HepG2 (cell line): Measurements from ENCODE around the gene KCTD19. TPM values are rescaled to one million over a fixed set of nuclear protein-coding genes. Genes with fewer than 3 reads are reported as not detected.
A peak's percentile ranks its signal among the peaks of the same experiment; 100 is the strongest.

ENCODE experiments used
- ATAC-seq: fragments of 200-7000 bp; cut with Tn5 transposase; 3 replicates; pipeline ENCODE4 v1.9.1; 2020; ENCODE audit warnings: mild to moderate bottlenecking, moderate library complexity
- BruUV-seq: library from RNA; stranded (reverse); fragments of 400-500 nt; replicated peaks from 2 replicates; lab custom pipeline; 2021; lab: Mats Ljungman, UMichigan
- CTCF ChIA-PET: fragments of 300-600 bp; formaldehyde crosslinking; extraction: SDS; loops from one replicate; lab custom pipeline; 2021; ENCODE audit warnings: low total read pairs, inconsistent platforms, low intra/inter-chr PET ratio; lab: Yijun Ruan, JAX
- POLR2A ChIA-PET: fragments of 350-600 bp; sonication (Branson Sonifier 250); formaldehyde crosslinking; loops from one replicate; lab custom pipeline; 2020; ENCODE audit warnings: antibody characterized with exemption, inconsistent platforms; lab: Yijun Ruan, JAX
- DNase-seq: peaks from one replicate; pipeline ENCODE4 v3.0.0-alpha.2; 2015; ENCODE audit warnings: low spot score
- FAIRE-seq: peaks from 3 replicates; lab custom pipeline; 2011; peaks lifted over from hg19 to GRCh38; lab: Jason Lieb, UNC
- H2AFZ ChIP-seq: one replicate; pipeline ENCODE4 v1.6.1; 2011; ENCODE audit warnings: low read length, inconsistent platforms
- H3K27ac ChIP-seq: fragments of 300-600 bp; 3 replicates; pipeline ENCODE4 v1.8.0; 2011; ENCODE audit warnings: mixed run types, mild to moderate bottlenecking, mixed read lengths, low read length, inconsistent platforms; ENCODE audit not compliant: insufficient read depth; ENCODE audit errors: extremely low read length
- H3K27me3 ChIP-seq, 2 experiments: fragments of 200-600 bp in 1 of 2; 2 replicates in 1 of 2; 3 replicates in 1 of 2; pipeline versions ENCODE4 v1.6.0 to v1.8.0; 2011; ENCODE audit warnings: low read length in 2 of 2, mild to moderate bottlenecking in 2 of 2, moderate library complexity in 2 of 2, inconsistent platforms in 1 of 2; ENCODE audit not compliant: insufficient read depth in 2 of 2, control insufficient read depth in 1 of 2
- H3K36me3 ChIP-seq, 2 experiments: fragments of 200-600 bp in 1 of 2; replicated peaks in 1 of 2; 2 replicates in 1 of 2; 3 replicates in 1 of 2; pipeline versions ENCODE4 v1.5.1 to v1.8.0; 2011; ENCODE audit warnings: low read length in 2 of 2, inconsistent platforms in 1 of 2; ENCODE audit not compliant: insufficient read depth in 2 of 2, control insufficient read depth in 1 of 2
- H3K4me1 ChIP-seq: 2 replicates; pipeline ENCODE4 v1.5.1; 2012; ENCODE audit warnings: low read length, inconsistent platforms; ENCODE audit not compliant: insufficient read depth
- H3K4me2 ChIP-seq: 2 replicates; pipeline ENCODE4 v1.6.0; 2011; ENCODE audit warnings: low read depth, low read length, inconsistent platforms
- H3K4me3 ChIP-seq, 3 experiments: fragments of 200-600 bp in 1 of 3; sonication (generic), shearing (Covaris generic) in 1 of 3; replicated peaks in 1 of 3; 2 replicates each; pipeline ENCODE4 v1.5.1; 2011 to 2016; ENCODE audit warnings: low read length in 3 of 3, inconsistent platforms in 2 of 3, low read depth in 2 of 3, mild to moderate bottlenecking in 2 of 3, control low read depth in 1 of 3, mixed read lengths in 1 of 3; ENCODE audit not compliant: insufficient read depth in 1 of 3
- H3K79me2 ChIP-seq: one replicate; pipeline ENCODE4 v1.6.1; 2011; ENCODE audit warnings: low read length, inconsistent platforms; ENCODE audit not compliant: insufficient read depth
- H3K9ac ChIP-seq: 2 replicates; pipeline ENCODE4 v1.6.0; 2011; ENCODE audit warnings: mild to moderate bottlenecking, low read depth, low read length, inconsistent platforms; ENCODE audit not compliant: insufficient read depth
- H3K9me3 ChIP-seq: 2 replicates; pipeline ENCODE4 v1.5.1; 2012; ENCODE audit warnings: mild to moderate bottlenecking, low read length
- H4K20me1 ChIP-seq: 2 replicates; pipeline ENCODE4 v1.6.0; 2011; ENCODE audit warnings: inconsistent platforms, mild to moderate bottlenecking, low read length, moderate library complexity; ENCODE audit not compliant: insufficient read depth
- CEBPB ChIP-seq: IDR thresholded peaks from 2 replicates; pipeline ENCODE4 v1.6.1; 2011; ENCODE audit warnings: low read depth, low read length, improper control_type of control experiment, borderline replicate concordance
- CENPX ChIP-seq: sonication (generic); formaldehyde crosslinking; IDR thresholded peaks from 2 replicates; pipeline ENCODE4 v1.9.0; 2021; ENCODE audit warnings: mild to moderate bottlenecking, missing genetic modification reagents, moderate library complexity
- KLF16 ChIP-seq, 2 experiments: sonication (generic) in 1 of 2; formaldehyde crosslinking in 1 of 2; IDR thresholded peaks; 2 replicates each; pipeline versions ENCODE4 v1.6.1 to v1.8.0; 2016 to 2023; ENCODE audit warnings: missing genetic modification reagents in 2 of 2, missing compliant biosample characterization in 1 of 2
- KMT2B ChIP-seq: IDR thresholded peaks from 2 replicates; pipeline ENCODE4 v1.6.1; 2016; ENCODE audit warnings: missing genetic modification reagents, missing compliant biosample characterization
- NFATC3 ChIP-seq: sonication (generic); formaldehyde crosslinking; IDR thresholded peaks from 2 replicates; pipeline ENCODE4 v1.5.1; 2020; ENCODE audit warnings: mild to moderate bottlenecking, missing genetic modification reagents
- NR2F2 ChIP-seq: IDR thresholded peaks from 2 replicates; pipeline ENCODE4 v1.6.1; 2012; ENCODE audit warnings: low read depth, inconsistent platforms, borderline replicate concordance
- NR2F6 ChIP-seq, 2 experiments: IDR thresholded peaks; 2 replicates each; pipeline ENCODE4 v1.6.1; 2016; ENCODE audit warnings: antibody characterized with exemption in 1 of 2, mild to moderate bottlenecking in 1 of 2
- REL ChIP-seq: sonication (generic); formaldehyde crosslinking; conservative IDR thresholded peaks from 2 replicates; pipeline ENCODE4 v1.8.0; 2022; ENCODE audit warnings: mild to moderate bottlenecking, missing genetic modification reagents, moderate library complexity
- RFX1 ChIP-seq: fragments of 450-650 bp; IDR thresholded peaks from 2 replicates; pipeline ENCODE4 v1.6.1; 2017
- SOX5 ChIP-seq: IDR thresholded peaks from 2 replicates; pipeline ENCODE4 v1.6.1; 2016; ENCODE audit warnings: borderline replicate concordance
- SRF ChIP-seq: IDR thresholded peaks from 2 replicates; pipeline ENCODE4 v1.6.1; 2011; ENCODE audit warnings: mild to moderate bottlenecking, low read depth, low read length, moderate library complexity
- ZNF124 ChIP-seq: sonication (generic); formaldehyde crosslinking; IDR thresholded peaks from 2 replicates; pipeline ENCODE4 v1.4.0; 2020; ENCODE audit warnings: missing genetic modification reagents
- ZNF253 ChIP-seq: sonication (generic); formaldehyde crosslinking; IDR thresholded peaks from 2 replicates; pipeline ENCODE4 v1.8.0; 2022; ENCODE audit warnings: mild to moderate bottlenecking, missing genetic modification reagents, borderline replicate concordance
- ZNF256 ChIP-seq: sonication (generic); formaldehyde crosslinking; conservative IDR thresholded peaks from 2 replicates; pipeline ENCODE4 v1.4.0; 2020; ENCODE audit warnings: missing genetic modification reagents
- ZNF350 ChIP-seq: sonication (generic); formaldehyde crosslinking; IDR thresholded peaks from 2 replicates; pipeline ENCODE4 v1.4.0; 2020; ENCODE audit warnings: mild to moderate bottlenecking, low read depth, missing genetic modification reagents, borderline replicate concordance
- ZNF354B ChIP-seq: sonication (generic); formaldehyde crosslinking; IDR thresholded peaks from 2 replicates; pipeline ENCODE4 v1.8.0; 2022; ENCODE audit warnings: mild to moderate bottlenecking, missing genetic modification reagents
- ZNF879 ChIP-seq: sonication (generic); formaldehyde crosslinking; IDR thresholded peaks from 2 replicates; pipeline ENCODE4 v1.8.1; 2023; ENCODE audit warnings: missing genetic modification reagents
- WGBS: methylation state at CpG from one replicate; pipeline ENCODE4 v1.1.6; 2017; ENCODE audit warnings: low lambda C conversion rate; 5-methylcytosine and 5-hydroxymethylcytosine counted together
- in situ Hi-C: cut with HindIII; loops from 2 replicates; pipeline ENCODE4 v1.10.0; 2017; ENCODE audit warnings: low pct_unique_long_range_greater_than_20kb; ENCODE audit not compliant: extremely low pct_ligation_motif_present
- intact Hi-C: fragments of 100-400 bp; cut with micrococcal nuclease; formaldehyde crosslinking; loops from one replicate; pipeline ENCODE4 v1.10.0; 2022; ENCODE audit not compliant: unreplicated experiment
- polyA plus RNA-seq, 8 experiments: library from polyadenylated mRNA; depleted of rRNA in 3 of 8; stranded (reverse) in 7 of 8; unstranded in 1 of 8; fragments of >200 nt; fragmentation: Illumina TruSeq in 4 of 8; extraction: Trizol in 4 of 8; gene quantifications; 2 replicates each; pipeline versions ENCODE4 v1.2.1 to v1.2.3, GENCODE V29; 2011 to 2016; ENCODE audit warnings: low read depth in 4 of 8, missing spikeins in 1 of 8, mixed read lengths in 1 of 8; ENCODE audit not compliant: insufficient read depth in 1 of 8
- total RNA-seq, 5 experiments: library from RNA; depleted of rRNA; stranded (reverse); fragments of >200 nt; fragmentation: Illumina TruSeq; extraction: Trizol; gene quantifications; 2 replicates each; pipeline ENCODE4 v1.2.3, GENCODE V29; 2016; ENCODE audit warnings: low read depth in 1 of 5
- TF ChIP-seq, protein P1 (sequence below): sonication (generic); formaldehyde crosslinking; IDR thresholded peaks from 2 replicates; pipeline ENCODE4 v1.4.0; 2020; ENCODE audit warnings: low read depth, mild to moderate bottlenecking, missing genetic modification reagents
- TF ChIP-seq, protein P2 (sequence below): sonication (generic); formaldehyde crosslinking; IDR thresholded peaks from 2 replicates; pipeline ENCODE4 v1.4.0; 2020; ENCODE audit warnings: missing genetic modification reagents
- TF ChIP-seq, protein P3 (sequence below): sonication (generic); formaldehyde crosslinking; IDR thresholded peaks from 2 replicates; pipeline ENCODE4 v1.8.0; 2022; ENCODE audit warnings: missing genetic modification reagents, low read depth, mild to moderate bottlenecking, borderline replicate concordance

Gene KCTD19
- total and polyA plus RNA-seq, 2 of the 13 experiments (the other 11 are each of a cell fraction or from before 2014, with no cell fraction given): not detected

DNA sequence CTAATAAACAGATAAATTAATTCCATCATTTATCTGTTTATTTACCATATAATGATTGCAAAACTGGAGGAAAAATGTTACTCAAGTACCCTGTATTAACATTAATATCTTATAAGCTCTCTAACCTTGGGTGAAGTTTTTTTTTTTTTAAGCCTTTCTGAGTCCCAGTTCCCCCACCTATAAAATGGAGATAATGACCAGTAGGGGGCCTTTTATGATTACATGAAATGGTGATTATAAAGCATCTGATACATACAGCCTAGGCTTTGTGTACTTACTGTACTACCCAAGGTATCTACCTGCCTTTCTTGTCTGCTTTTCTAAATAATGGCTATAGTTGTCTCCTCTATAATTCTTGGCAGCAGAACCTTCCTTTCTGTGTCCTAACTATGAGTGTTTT, 22.6 kb upstream of the KCTD19 start (continued):
- TF ChIP-seq ZNF256 (CRISPR knock-in tag): no peak

DNA sequence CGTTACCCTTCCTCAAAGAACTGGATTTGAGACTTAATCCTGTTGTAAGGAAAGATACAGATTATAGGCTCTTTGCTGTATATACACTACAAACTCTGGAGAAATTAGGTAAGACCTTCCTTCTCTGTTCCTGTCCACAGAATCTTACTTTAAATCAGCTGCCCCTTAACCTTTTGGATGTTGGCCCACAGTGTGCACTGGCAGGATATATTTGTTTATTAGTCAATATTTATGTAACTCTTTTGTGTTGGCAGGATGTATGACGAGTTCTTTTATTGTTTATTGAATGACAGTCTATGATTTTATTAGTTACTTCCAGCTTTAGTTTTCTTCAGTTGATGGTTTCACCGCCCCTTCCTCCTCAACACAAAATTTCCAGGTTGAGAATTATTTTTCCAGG, 19.8 kb upstream of the KCTD19 start:
- POLR2A ChIA-PET: no interaction called here
- CTCF ChIA-PET: no interaction called here
- ATAC-seq: no peak

DNA sequence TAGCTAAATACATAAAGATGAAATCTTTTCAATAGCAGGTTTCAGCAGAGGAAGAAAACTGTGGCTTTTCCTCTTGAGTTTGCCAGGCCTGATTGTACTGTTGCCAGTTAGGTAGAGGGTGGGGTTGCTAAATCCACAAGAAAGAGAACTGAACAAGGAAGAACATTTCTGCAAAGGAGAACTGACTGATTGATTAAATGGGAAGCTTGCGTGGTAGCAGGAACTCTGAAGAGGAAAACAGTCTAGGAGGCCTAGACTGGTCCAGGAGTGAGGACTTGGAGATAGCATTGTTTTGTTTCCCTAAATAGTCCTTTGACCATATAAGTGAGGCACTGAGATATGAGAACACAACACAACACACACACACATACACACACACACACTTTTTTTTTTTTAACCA, 18.9 kb upstream of the KCTD19 start:
- Histone ChIP-seq H3K4me1 (peaks cover 25% of the 10 kb centered on the region), H3K9ac (no peak overlapping the region), H3K4me2 (no peak overlapping the region), H3K36me3 (no peaks in the 10 kb centered on the region), H4K20me1 (no peaks in the 10 kb centered on the region), H3K4me3 (no peak overlapping the region), H3K27ac (no peak overlapping the region), H2AFZ (no peak overlapping the region), H3K27me3 (no peaks in the 10 kb centered on the region), H3K79me2 (no peaks in the 10 kb centered on the region), H3K9me3 (no peaks in the 10 kb centered on the region)
- FAIRE-seq: no peak
- 78% methylated on average over 1 of the region's 1 CpG for WGBS
- DNase-seq: no peak
- no peak for ATAC-seq
- in situ Hi-C loops: no loop called here
- intact Hi-C loops: no loop called here
- POLR2A ChIA-PET: no interaction called here
- no TSS peak for BruUV-seq
- CTCF ChIA-PET: no interaction called here
- TF ChIP-seq, protein P1, sequence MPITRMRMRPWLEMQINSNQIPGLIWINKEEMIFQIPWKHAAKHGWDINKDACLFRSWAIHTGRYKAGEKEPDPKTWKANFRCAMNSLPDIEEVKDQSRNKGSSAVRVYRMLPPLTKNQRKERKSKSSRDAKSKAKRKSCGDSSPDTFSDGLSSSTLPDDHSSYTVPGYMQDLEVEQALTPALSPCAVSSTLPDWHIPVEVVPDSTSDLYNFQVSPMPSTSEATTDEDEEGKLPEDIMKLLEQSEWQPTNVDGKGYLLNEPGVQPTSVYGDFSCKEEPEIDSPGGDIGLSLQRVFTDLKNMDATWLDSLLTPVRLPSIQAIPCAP: no peak
- no peak for TF ChIP-seq ZNF354B (CRISPR knock-in tag)
- no peak for TF ChIP-seq RFX1
- no peak for TF ChIP-seq NR2F2
- TF ChIP-seq ZNF124 (CRISPR knock-in tag): no peak
- no peak for TF ChIP-seq SRF
- no peak for TF ChIP-seq KLF16 (CRISPR knock-in tag; IDR thresholded peaks at IDR 0.05)
- TF ChIP-seq CEBPB: no peak
- TF ChIP-seq, protein P2, sequence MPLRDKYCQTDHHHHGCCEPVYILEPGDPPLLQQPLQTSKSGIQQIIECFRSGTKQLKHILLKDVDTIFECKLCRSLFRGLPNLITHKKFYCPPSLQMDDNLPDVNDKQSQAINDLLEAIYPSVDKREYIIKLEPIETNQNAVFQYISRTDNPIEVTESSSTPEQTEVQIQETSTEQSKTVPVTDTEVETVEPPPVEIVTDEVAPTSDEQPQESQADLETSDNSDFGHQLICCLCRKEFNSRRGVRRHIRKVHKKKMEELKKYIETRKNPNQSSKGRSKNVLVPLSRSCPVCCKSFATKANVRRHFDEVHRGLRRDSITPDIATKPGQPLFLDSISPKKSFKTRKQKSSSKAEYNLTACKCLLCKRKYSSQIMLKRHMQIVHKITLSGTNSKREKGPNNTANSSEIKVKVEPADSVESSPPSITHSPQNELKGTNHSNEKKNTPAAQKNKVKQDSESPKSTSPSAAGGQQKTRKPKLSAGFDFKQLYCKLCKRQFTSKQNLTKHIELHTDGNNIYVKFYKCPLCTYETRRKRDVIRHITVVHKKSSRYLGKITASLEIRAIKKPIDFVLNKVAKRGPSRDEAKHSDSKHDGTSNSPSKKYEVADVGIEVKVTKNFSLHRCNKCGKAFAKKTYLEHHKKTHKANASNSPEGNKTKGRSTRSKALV (CRISPR knock-in tag): no peak
- no peak for TF ChIP-seq ZNF253 (CRISPR knock-in tag)
- TF ChIP-seq, protein P3, sequence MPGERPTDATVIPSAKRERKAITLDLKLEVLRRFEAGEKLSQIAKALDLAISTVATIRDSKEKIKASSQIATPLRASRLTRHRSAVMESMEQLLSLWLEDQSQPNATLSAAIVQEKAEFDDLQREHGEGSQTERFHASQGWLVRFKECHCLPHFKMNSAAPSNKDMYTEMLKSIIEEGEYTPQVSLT: no peak
- TF ChIP-seq REL (CRISPR knock-in tag): no peak

More for the DNA sequence above, 19.8 kb upstream of the KCTD19 start:
- no peak for TF ChIP-seq KMT2B (CRISPR knock-in tag)
- TF ChIP-seq CENPX: no peak
- TF ChIP-seq SOX5 (CRISPR knock-in tag): 0 out of 2 replicates have a peak, but pooled peaks have one; percentile 11
- no peak for TF ChIP-seq NFATC3 (CRISPR knock-in tag)
- TF ChIP-seq NR2F6 (IDR thresholded peaks at IDR 0.05): 0 out of 2 replicates have a peak, but pooled peaks have one; percentile 25
- no peak for TF ChIP-seq NR2F6 (CRISPR knock-in tag; IDR thresholded peaks at IDR 0.05)
- no peak for TF ChIP-seq ZNF879 (CRISPR knock-in tag)
- no peak for TF ChIP-seq ZNF350
- intact Hi-C loops: no loop called here
- no peaks in the 10 kb centered on the region for H3K9me3 ChIP-seq
- H3K4me2 ChIP-seq: no peak overlapping the region
- 34% methylated on average over 3 of the region's 3 CpGs for WGBS
- no TSS peak for BruUV-seq
- FAIRE-seq (no peak), DNase-seq (no peak)
- no peak overlapping the region for H2AFZ ChIP-seq
- no peak overlapping the region for H3K9ac ChIP-seq
- H4K20me1 ChIP-seq: no peaks in the 10 kb centered on the region
- H3K4me1 ChIP-seq: peaks cover 28% of the 10 kb centered on the region
- no peaks in the 10 kb centered on the region for H3K27me3 ChIP-seq
- H3K27ac ChIP-seq: no peak overlapping the region
- in situ Hi-C loops: no loop called here
- H3K36me3 ChIP-seq: no peaks in the 10 kb centered on the region
- no peaks in the 10 kb centered on the region for H3K79me2 ChIP-seq
- no peak overlapping the region for H3K4me3 ChIP-seq
